CD4-positive, alpha-beta T cell treated with Interleukin-6 at 100 ng/mL for 8 hours (primary cell): ENCODE measurements around the gene ARHGEF3.
"Not testable (repeated sequence)": the region's sequence is repeated elsewhere in the genome, so short reads cannot be mapped to it uniquely, and the experiment has no call there.

Experiments
- DNase-seq: peaks from one replicate; pipeline ENCODE4 v3.0.0-alpha.2; 2020; ENCODE audit warnings: mixed read lengths, low spot score

Gene ARHGEF3

GRCh38 chr3:56772952-56773938 lies 28.5 kb downstream of the ARHGEF3 start:
- DNase-seq = no peak

GRCh38 chr3:56771376-56771775 lies 30.4 kb downstream of the ARHGEF3 start:
- DNase-seq = no peak

GRCh38 chr3:56769116-56769707 lies 32.5 kb downstream of the ARHGEF3 start:
- no peak for DNase-seq

DNA sequence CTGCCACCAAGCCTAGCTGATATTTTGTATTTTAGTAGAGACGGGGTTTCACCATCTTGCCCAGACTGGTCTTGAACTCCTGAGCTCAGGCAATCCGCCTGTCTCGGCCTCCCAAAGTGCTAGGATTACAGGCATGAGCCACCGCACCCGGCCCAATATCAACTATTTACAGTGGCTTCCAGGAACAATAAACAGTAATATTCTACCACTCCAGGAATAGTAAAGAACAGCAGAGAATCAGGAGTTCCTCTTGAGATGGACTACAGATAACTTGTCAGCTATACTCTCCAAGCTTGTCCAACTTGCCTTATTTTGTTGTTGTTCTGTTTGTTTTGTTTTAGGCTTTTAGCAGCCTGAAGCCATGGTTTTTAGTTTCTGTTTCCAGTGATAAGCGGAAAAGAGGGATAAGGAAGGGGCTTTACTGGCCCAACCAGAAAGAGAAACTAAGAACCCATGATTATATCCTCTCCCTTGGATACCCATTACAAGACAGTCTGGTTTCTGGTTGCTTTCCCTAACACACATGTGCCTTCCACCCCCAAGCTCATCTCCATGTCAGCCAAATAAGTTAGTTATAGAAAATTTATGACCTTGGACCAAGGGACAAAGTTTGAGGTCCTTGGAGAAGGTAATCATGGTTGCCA lies 36.7 kb downstream of the ARHGEF3 start:
- no peak for DNase-seq

DNA sequence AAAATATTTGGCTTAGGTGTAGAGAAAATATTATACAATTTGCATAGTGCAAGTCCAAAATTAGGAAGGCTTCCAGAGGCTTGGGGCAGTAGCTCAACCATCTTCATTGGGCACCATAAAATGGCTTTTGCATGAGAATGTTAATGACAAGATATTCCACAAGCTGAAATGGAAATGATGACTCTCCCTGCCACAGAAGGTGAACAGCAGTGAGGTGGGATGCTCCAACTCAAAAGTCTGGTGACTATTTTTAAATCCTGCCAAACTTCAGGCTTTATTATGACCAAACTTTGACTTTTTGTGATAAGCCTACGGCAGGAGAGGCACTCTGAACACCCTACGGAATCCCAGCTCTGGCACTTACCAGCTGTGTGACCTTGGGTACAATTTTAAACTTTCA lies 37.6 kb downstream of the ARHGEF3 start:
- no peak for DNase-seq

DNA sequence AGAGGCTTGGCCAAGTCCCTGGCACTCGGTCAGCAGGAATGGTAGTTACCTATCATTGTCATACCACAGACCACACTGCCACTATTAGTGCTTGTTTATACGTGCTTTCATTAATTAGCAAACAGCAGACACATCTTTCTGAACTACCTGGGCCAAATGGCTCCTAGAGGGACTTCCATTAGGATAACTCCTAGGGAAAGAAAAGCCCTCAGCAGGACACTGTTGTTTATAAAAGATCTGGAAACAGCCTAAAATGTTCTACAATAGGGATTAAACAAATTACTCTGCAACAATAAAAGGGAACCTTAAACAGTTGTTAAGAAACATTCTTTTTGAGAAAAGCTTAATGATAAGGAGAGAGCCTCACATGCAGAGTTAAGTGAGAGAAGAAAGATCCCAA lies 38.5 kb downstream of the ARHGEF3 start:
- no peak for DNase-seq

DNA sequence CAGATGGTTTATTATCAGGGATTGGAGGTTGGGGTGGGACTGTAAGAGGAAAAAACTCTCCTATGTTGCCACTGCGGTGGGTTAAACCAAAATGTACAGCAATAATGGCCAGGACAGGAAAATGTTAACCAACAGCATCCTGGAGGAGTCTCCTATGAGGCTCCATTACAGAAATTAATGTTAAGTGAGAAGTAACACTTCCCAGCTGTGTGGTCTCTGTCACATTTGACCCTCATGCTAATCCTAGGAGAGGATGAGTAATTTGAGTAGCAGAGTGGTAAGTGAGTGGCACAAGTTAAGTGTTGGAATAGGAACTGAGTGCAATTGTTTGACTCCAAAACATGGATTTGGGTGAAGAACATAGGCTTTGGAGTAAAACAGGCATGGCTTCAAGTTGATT lies 39.0 kb downstream of the ARHGEF3 start:
- DNase-seq = no peak

GRCh38 chr3:56761887-56762651 lies 39.7 kb downstream of the ARHGEF3 start:
- DNase-seq = no peak

GRCh38 chr3:56761023-56761422 lies 40.7 kb downstream of the ARHGEF3 start:
- no peak for DNase-seq

DNA sequence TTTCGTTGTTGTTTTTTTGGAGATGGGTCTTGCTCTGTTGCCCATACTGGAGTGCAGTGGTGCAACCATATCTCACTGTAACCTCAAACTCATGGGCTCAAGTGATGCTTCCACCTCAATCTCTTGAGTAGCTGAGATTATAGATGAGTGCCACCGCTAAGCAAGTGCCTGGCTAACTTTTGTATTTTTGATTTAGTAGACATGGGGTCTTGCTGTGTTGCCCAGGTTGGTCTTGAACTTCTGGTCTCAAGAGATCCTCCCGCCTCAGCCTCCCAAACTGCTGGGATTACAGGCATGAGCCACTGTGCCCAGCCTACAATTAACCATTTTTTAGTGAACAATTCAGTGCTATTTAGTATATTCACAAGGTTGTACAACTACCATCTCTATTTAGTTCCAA lies 42.2 kb downstream of the ARHGEF3 start:
- no peak for DNase-seq

DNA sequence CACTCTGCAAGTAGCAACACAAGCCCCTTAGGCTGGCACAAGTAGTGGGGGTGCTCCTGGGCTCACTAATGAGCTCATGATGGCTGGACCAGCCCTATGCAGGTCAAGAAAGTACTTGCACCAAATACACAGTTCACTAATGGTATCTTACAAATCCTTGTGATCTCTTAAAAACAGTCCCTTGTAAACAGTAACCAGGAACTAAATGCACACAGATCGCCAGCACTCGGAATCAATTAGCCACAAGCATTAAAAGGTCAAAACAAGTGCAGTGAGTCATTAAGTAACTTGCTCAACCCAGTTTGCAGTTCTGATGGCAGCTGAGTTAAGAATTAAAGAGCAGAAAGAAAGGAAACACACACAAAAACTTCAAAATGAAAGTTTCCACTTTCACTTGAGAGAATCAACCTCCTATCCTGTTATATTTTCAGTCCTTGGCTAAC lies 43.2 kb downstream of the ARHGEF3 start:
- peak; percentile 49 for DNase-seq

- DNase-seq = not testable (repeated sequence)
Measured at GRCh38 chr3:56758042-56758441, 43.7 kb downstream of the ARHGEF3 start.

GRCh38 chr3:56754741-56755417 lies 46.9 kb downstream of the ARHGEF3 start:
- peak; percentile 31 for DNase-seq

DNA sequence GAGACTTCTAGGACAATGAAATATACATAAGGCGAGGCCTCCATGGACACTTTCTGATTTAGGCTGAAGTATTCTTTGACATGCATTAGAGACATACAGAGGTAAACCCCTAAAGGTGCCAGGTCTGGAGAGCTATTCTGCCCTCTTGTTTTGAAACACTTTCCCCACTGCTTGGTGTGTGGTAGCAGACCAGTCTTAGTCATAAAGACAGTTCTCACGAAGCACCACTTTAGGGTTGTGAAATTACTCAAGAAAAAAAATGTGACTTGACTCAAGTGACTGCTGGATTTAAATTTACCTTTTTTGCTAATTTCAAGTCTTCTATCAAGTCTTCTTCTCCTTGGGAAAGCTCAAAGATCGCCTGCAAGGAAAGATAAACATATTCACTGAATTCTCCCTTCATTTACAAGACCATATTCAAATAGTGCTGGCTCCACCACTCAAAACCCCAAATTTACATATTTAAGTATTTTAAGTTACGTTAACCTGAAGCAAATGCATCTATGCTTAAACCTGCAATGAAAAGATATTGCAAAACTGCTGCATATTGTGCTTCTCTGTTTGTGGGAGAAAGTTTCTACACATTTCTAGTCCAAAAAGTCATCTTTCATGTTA lies 48.4 kb downstream of the ARHGEF3 start:
- DNase-seq = peak; percentile 30

- DNase-seq = no peak
Measured at GRCh38 chr3:56751056-56751707, 50.6 kb downstream of the ARHGEF3 start.

DNA sequence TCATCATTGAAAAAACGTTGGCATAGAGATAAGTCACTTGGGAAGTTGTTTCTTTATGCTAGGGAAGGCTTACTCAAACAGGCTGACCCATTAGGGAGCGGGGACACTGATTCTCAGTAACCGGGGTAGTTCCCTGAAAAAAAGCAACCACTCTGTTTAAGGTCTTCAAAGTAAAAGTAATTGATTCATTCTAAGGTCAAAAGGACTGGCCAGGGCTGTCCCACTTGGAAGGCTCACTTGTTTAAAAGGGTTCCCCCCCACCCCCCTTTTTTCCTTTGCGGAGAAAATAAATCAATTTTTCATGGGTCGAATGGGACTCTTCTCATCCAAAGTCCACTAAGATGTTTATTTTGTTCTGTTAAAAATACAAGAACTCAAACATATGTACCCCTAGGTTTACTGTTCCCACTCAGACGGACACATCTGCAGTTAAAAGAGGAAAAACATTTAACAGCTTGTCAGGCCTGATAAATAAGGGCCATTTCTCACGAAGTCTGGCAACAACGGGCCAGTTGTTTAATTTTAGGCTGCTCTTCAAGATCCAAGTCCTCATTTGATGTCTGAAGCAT lies 53.0 kb downstream of the ARHGEF3 start:
- no peak for DNase-seq

DNA sequence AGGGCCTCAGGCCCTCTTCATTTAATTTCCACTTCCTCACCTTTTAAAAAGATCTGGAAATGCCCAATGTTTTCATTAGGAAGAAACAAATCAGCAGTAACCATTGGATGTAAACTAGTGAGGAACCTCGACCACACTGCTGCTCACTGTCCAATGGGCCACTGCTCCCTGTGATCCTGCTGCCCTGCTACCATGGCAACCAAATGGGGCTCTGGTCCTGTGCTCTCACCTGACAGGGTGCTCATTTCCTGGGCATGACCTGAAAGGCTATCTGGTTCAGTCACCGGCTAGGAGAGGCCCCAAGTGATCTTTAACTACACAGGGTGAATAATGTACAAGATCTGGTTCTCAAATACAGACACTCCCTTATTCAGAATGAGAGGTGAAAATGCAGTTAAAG lies 54.6 kb downstream of the ARHGEF3 start:
- no peak for DNase-seq

DNA sequence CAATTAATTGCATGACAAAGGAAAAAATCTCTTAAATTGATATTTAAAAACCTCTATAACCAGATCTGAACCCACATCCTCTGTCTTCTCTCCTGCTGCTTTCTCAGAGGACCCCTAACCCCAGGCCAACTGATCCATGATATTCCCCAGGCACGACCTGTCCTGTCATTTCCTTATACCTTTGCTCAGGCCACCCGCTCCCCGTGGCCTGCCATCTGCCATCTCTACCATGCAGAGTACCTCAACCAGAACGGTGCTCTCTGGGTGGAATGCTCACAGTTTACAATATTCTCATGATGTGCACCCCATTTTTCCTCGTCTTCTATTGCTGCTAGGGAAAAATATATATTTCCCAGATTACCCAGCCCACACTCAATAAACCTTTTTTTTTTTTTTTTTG lies 57.7 kb downstream of the ARHGEF3 start:
- no peak for DNase-seq

DNA sequence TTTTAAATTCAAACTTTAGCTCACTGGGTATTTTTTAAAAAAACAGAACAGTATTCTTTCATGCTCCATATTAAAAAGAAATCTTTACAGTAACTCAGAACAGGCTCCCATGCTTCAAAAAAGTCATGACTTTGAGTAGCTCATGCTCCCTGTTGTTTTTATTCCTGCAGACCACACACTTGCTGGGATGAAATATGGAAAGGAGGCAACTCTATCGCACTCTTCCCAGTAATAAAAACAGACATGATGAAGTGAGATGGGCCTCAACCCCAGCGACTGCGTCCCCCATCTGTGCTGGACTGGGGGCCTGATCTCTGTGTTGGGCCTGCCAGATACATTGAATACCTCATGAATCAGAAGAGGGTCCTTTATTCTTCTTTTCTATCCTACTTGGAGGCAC lies 58.9 kb downstream of the ARHGEF3 start:
- no peak for DNase-seq

- no peak for DNase-seq
Measured at GRCh38 chr3:56739036-56739435, 62.7 kb downstream of the ARHGEF3 start.
